DOHH2 (cell line): Measurements from ENCODE around the gene GBF1.

Experiments
- H3F3A ChIP-seq: fragments of 200-600 bp; sonication (generic), shearing (Covaris generic); 2 replicates; pipeline ENCODE4 v1.6.0; 2016; ENCODE audit warnings: antibody characterized with exemption, mild to moderate bottlenecking; ENCODE audit not compliant: control insufficient read depth, insufficient read depth
- H3K27ac ChIP-seq: fragments of 200-600 bp; sonication (generic); 2 replicates; pipeline ENCODE4 v1.5.1; 2014; ENCODE audit warnings: low read depth, mild to moderate bottlenecking, low read length, moderate library complexity
- H3K27me3 ChIP-seq: fragments of 200-600 bp; sonication (generic); 2 replicates; pipeline ENCODE4 v1.6.1; 2014; ENCODE audit warnings: mild to moderate bottlenecking, low read length, mixed read lengths; ENCODE audit not compliant: control insufficient read depth
- H3K36me3 ChIP-seq: fragments of 200-600 bp; sonication (generic); 2 replicates; pipeline ENCODE4 v1.6.1; 2014; ENCODE audit warnings: mild to moderate bottlenecking, low read length, moderate library complexity, mixed read lengths; ENCODE audit not compliant: control insufficient read depth
- H3K4me1 ChIP-seq: fragments of 200-600 bp; sonication (generic); 2 replicates; pipeline ENCODE4 v1.6.1; 2014; ENCODE audit warnings: mild to moderate bottlenecking, low read length, mixed read lengths; ENCODE audit not compliant: control insufficient read depth
- H3K4me2 ChIP-seq: fragments of 200-600 bp; sonication (generic); 2 replicates; pipeline ENCODE4 v1.6.0; 2014; ENCODE audit warnings: mild to moderate bottlenecking, low read length, moderate library complexity
- H3K4me3 ChIP-seq: fragments of 200-600 bp; sonication (generic); 2 replicates; pipeline ENCODE4 v1.5.1; 2014; ENCODE audit warnings: mild to moderate bottlenecking, low read length, mixed read lengths
- H3K79me2 ChIP-seq: fragments of 200-600 bp; sonication (generic); 2 replicates; pipeline ENCODE4 v1.6.1; 2014; ENCODE audit warnings: mild to moderate bottlenecking, low read length, mixed read lengths; ENCODE audit not compliant: control insufficient read depth
- H3K9me2 ChIP-seq: fragments of 200-600 bp; sonication (generic); replicated peaks from 2 replicates; pipeline ENCODE4 v1.6.1; 2014; ENCODE audit warnings: mild to moderate bottlenecking, low read length, mixed read lengths; ENCODE audit not compliant: control insufficient read depth
- H3K9me3 ChIP-seq: fragments of 200-600 bp; sonication (generic); 2 replicates; pipeline ENCODE4 v1.6.1; 2014; ENCODE audit warnings: antibody characterized with exemption, low read length, mixed read lengths; ENCODE audit not compliant: control insufficient read depth, insufficient read depth
- H4K20me1 ChIP-seq: fragments of 200-600 bp; sonication (generic); 2 replicates; pipeline ENCODE4 v1.6.0; 2014; ENCODE audit warnings: low read depth, mild to moderate bottlenecking, antibody characterized with exemption, low read length, moderate library complexity; ENCODE audit not compliant: control insufficient read depth, insufficient read depth
- EZH2phosphoT487 ChIP-seq: fragments of 200-600 bp; sonication (generic); IDR thresholded peaks from 2 replicates; pipeline ENCODE4 v1.6.1; 2017; ENCODE audit warnings: borderline replicate concordance, mild to moderate bottlenecking, antibody characterized with exemption, low read length, moderate library complexity, mixed read lengths
- TF ChIP-seq, protein P1 (sequence below): fragments of 200-600 bp; sonication (generic); IDR thresholded peaks from one replicate; pipeline ENCODE4 v1.5.1; 2014; ENCODE audit warnings: antibody characterized with exemption, mild to moderate bottlenecking, low read depth, low read length; ENCODE audit not compliant: poor library complexity, severe bottlenecking

GBF1 gene

DNA sequence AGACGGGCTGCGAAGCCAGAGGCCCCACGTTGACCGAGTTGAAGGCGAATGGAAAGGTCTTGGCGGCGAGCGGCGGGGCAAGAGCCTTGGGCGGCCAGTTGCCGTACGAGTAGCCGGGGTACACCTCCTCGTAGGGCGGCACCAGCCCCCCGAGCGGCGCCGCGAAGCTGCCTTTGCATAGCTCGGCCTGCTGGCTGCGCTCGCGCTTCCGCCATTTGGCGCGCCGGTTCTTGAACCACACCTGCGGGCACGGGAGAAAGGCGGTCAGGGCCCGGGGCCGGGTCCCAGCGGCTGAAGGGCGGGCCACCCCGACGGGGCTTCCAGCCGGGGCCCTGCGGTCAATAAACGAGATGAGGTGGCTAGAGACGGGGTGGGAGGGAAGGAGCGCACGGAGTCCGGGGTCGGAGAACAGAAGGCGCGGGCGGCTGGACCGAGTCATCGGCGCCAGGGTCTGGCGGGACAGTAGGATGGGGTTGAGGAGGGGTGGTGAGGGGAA lies 14.4 kb upstream of the GBF1 start:
- Histone ChIP-seq H3K27me3 (peaks cover 51% of the 10 kb centered on the region), H4K20me1 (no peaks in the 10 kb centered on the region), H3K9me3 (no peaks in the 10 kb centered on the region), H3K9me2 (no peaks in the 10 kb centered on the region), H3K4me3 (peak overlapping the region; percentile 60), H3F3A (0 out of 2 replicates have a peak, but pooled peaks cover 5% of the 10 kb centered on the region), H3K27ac (no peak overlapping the region), H3K36me3 (no peaks in the 10 kb centered on the region), H3K4me1 (peaks cover 25% of the 10 kb centered on the region), H3K4me2 (peak overlapping the region; percentile 82), H3K79me2 (no peaks in the 10 kb centered on the region)
- TF ChIP-seq, protein P1, sequence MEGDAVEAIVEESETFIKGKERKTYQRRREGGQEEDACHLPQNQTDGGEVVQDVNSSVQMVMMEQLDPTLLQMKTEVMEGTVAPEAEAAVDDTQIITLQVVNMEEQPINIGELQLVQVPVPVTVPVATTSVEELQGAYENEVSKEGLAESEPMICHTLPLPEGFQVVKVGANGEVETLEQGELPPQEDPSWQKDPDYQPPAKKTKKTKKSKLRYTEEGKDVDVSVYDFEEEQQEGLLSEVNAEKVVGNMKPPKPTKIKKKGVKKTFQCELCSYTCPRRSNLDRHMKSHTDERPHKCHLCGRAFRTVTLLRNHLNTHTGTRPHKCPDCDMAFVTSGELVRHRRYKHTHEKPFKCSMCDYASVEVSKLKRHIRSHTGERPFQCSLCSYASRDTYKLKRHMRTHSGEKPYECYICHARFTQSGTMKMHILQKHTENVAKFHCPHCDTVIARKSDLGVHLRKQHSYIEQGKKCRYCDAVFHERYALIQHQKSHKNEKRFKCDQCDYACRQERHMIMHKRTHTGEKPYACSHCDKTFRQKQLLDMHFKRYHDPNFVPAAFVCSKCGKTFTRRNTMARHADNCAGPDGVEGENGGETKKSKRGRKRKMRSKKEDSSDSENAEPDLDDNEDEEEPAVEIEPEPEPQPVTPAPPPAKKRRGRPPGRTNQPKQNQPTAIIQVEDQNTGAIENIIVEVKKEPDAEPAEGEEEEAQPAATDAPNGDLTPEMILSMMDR = peak; percentile 41
- TF ChIP-seq EZH2phosphoT487 = no peak

DNA sequence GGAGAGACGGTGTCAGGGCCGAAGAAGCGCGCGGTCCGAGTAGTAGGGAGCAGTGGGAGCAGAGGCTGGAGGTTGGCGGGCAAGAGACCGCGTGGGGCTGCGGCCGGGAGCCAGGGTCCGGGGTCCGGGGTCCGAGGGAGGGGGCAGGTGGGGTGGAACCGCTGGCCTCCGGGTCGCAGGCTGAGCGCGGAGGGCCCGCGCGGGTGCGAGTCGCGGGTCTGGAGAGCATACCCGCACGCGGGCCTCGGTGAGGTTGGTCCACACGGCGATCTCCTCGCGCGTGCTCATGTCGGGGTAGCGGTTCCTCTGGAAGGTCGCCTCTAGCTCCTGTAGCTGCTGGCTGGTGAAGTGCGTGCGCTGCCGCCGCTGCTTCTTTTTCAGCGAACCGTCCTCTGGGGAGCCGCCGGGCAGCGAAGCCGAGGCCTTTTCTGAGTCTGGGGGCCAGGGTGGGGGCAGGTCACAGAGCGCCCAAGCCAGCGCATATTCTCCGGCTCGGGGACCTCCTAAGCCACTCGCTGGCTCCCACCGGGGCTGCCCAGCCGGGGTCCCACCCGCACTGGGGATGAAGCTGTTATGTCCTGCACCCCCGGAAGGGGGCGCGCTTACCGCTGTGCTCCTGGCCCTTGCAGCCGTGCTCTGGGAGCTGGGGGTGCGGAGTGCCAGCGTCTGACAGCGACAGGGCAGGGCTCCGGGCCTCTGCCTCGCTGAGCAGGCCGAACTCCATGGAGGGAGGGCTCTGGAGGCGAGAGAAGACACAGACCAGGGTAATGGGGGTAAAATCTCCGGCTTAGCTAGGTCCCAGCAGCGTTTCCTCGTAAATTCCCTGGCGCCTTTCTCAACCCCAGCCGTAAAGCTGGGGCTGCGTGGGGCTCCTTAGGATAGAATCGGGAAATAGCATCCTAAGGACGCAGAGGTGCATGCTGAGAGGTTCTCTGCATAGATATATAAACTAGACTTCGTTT lies 13.7 kb upstream of the GBF1 start:
- Histone ChIP-seq H3K4me3 (peak overlapping the region; percentile 60), H3F3A (0 out of 2 replicates have a peak, but pooled peaks cover 5% of the 10 kb centered on the region), H4K20me1 (no peaks in the 10 kb centered on the region), H3K27me3 (peaks cover 52% of the 10 kb centered on the region), H3K9me3 (no peaks in the 10 kb centered on the region), H3K4me1 (peaks cover 20% of the 10 kb centered on the region), H3K4me2 (peak overlapping the region; percentile 82), H3K27ac (no peak overlapping the region), H3K9me2 (no peaks in the 10 kb centered on the region), H3K79me2 (no peaks in the 10 kb centered on the region), H3K36me3 (no peaks in the 10 kb centered on the region)
- no peak for TF ChIP-seq EZH2phosphoT487
- TF ChIP-seq, protein P1 = peak; percentile 95

DNA sequence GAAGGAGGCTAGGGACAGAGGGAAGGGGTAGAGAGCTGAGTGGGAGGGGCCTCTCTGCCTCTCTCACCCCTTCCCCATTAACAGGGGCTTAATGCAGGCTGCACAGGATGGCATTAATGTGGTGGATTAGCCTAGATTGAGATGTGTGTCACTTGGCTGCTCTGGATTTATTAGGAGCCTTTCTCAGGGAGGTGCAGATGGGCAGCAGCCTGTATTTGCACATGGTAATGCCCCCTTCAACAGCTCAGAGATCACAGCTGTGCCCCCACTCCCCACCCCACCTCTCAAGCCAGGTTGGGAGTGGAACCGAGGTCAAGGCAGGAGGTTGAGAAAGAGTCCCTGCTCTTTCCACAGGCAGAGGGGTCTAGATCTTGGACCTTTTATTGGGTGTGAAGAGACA lies 11.3 kb upstream of the GBF1 start:
- H3K4me1 ChIP-seq = peaks cover 20% of the 10 kb centered on the region
- no peak for TF ChIP-seq EZH2phosphoT487
- TF ChIP-seq, protein P1 = no peak
- no peaks in the 10 kb centered on the region for H3K36me3 ChIP-seq
- H3K27ac ChIP-seq = no peak overlapping the region
- no peaks in the 10 kb centered on the region for H4K20me1 ChIP-seq
- H3K4me3 ChIP-seq = no peak overlapping the region
- H3F3A ChIP-seq = 0 out of 2 replicates have a peak, but pooled peaks cover 5% of the 10 kb centered on the region
- H3K4me2 ChIP-seq = no peak overlapping the region
- no peaks in the 10 kb centered on the region for H3K79me2 ChIP-seq
- no peaks in the 10 kb centered on the region for H3K9me2 ChIP-seq
- no peaks in the 10 kb centered on the region for H3K9me3 ChIP-seq
- peaks cover 56% of the 10 kb centered on the region for H3K27me3 ChIP-seq
